SIG-M5 (cell line): ENCODE results near the gene TSPAN15.

ENCODE experiments used
- DNase-seq: peaks from one replicate; lab custom pipeline; 2025; lab: John Stamatoyannopoulos, UW

TSPAN15 gene

DNA sequence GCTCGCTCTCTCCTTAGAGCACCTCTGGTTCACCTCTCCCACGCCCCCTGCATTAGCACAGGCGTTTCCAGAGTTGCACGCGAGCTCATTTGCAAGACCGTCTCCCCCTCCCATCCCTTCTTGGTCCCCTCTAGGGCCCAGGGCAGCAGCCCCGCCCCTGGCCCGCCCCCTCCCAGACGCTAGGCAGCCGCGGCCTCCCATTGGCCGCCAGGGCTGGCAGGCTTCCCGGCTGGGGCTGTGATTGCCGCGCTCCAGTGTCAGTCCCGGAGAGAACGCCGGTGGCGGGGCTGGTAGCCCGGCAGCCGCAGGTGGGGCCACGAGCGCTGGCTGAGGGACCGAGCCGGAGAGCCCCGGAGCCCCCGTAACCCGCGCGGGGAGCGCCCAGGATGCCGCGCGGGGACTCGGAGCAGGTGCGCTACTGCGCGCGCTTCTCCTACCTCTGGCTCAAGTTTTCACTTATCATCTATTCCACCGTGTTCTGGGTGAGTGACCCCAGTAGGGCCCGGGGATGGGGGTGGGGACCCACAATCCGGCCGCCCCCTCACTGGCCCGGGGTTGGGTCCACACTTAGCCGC is at the start of gene TSPAN15:
TSPAN15 (plus strand) TSS at position 257 of the 575 bp plus-strand sequence; CDS start at position 387, 130 bp downstream.
- DNase-seq: no peak

DNA sequence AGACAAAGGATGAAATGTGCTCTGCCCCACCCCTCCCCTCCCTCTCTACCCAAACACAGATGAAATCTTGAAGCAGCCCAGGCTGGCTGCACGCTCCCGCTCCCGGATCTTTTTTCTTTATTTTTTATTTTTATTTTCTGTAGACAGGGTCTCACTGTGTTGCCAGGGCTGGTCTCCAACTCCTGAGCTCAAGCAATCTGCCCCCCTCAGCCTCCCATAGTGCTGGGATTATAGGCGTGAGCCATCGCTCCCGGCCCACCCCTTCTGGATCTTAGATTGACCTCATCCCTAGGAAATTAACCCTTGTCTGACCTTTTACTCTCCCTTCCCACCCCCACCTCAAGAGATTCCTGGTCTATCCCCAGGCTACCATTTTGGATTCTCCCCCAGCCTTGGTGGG is 48.9 kb upstream of the TSPAN15 start:
- no peak for DNase-seq

DNA sequence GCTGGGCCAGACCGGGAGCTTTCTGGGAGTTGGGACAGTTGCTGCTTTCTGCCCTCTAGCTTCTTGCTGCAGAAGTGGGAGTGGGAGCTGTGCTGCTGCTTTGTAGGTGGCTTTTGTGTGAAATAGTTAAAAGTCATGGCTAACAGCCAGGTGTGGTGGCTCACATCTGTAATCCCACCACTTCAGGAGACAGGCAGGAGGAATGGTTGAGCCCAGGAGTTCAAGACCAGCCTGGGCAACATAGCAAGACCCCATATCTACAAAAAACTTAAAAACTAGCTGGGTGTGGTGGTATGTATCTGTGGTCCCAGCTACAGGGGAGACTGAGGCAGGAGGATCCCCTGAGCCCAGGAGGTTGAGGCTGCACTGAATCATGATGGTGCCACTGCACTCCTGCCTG is 48.2 kb upstream of the TSPAN15 start:
- no peak for DNase-seq

DNA sequence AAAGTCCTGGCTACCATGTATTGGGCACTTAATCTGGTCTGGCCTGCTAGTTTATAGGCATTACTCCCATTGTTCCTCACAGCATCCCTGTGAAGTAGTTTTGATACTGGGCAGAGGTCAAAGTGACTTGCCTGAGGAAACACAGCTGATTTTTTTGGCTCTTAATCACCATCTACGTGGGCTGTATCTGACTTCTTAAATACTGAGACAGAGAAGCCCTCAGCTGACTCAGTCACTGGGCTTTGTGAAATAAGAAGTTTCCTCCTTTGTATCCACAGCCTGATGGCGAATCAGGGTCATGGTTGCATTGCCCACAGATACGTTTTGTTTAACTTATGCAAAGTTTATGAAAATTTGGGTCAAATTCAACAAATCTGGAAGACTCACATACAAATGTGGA is 47.7 kb upstream of the TSPAN15 start:
- DNase-seq: no peak

DNA sequence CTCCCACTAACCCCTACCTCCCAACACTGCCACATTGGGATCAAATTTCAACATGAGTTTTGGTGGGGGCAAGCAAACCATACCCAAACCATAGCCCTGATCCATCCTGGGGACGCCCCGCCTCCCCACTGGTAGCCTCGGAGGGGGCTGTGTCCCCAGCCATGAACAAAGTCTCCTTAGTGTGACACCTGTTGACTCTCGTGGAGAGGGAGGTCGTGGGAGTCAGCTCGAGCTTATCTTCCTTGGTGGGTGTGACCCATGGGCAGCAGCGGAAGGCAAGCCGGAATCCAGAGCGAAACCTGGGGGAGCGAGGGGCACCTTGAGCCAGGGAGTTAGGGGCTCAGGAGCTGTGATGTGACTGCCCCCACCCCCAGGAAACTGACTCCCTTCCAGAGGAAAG is 46.5 kb upstream of the TSPAN15 start:
- DNase-seq: no peak

DNA sequence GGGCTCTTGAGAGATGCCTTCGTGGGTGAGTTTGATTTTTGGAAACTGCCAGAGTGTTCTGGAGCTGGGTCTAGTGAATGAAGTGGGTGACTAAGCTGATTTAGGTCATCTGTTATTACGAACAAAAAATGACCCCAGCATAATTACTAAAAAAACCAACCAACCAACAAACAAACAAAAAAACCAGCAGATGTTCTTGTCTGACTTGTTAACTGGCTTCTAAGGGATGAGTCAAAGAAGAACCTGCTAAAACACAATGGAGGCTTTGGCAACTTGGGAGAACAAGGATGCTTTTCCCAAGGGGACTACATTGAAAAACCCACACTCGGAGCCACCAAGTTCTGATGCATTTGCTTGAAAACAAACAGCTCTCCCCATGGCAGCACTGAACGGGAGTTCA is 46.0 kb upstream of the TSPAN15 start:
- DNase-seq: no peak

DNA sequence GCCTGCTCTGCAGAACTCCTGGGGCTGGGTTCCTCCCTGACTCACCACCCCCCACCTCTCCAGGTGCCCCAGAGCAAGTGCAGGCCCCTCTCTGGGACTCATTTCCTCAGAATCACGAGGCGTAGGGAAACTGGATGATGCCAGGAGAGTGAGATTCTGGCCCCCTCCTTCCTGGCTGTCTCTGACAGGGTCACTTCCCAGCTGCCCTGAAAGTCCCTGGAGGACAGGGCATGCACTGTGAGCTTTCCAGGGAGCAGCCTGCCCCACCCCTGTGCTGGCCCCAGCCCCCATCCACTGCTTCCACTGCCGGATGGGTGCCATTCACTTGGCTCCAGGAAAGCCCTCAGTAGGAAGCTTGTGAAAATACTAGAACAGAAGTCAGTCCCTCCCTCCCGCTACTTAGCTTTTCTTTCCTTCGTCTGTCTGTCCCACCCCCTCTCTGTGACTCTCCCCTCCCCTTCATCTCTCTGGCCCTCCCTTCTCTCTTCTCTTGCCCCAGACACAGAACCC is 44.9 kb upstream of the TSPAN15 start:
- no peak for DNase-seq

DNA sequence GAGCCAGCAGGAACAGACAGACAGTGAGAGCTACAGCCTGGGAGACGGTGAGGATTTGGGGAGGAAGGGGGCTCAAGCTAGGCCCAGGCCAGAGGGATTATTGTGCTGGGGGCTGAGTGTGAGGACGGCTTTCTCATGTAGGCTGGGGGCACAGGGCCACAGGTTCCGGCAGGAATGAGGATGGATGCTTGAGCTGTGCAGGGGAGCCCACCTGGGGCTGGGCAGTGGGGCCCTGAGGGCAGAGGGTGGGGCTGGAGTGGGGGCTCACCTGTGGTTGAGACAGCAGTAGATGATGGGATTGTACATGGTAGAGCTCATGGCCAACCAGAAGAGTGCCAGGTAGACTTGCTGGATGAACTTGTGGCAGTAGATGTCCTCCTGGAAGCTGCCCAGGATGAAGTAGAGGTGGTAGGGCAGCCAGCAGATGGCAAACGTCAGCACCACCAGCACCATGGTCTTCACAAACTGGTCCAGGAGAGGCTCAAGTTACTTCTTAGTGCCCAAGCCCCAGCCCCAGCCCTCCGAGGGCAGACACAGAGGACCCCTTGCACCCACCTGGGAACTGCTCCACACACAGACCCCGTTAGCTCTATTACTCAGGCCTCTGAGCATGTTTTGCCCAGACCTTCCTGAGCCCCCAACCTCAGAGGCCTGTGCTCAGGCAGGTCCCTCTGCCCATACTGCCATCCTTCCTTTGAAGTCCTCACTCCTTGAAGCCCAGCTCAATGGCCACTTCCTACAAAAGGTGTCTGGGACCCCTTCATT is 44.3 kb upstream of the TSPAN15 start:
- no peak for DNase-seq

DNA sequence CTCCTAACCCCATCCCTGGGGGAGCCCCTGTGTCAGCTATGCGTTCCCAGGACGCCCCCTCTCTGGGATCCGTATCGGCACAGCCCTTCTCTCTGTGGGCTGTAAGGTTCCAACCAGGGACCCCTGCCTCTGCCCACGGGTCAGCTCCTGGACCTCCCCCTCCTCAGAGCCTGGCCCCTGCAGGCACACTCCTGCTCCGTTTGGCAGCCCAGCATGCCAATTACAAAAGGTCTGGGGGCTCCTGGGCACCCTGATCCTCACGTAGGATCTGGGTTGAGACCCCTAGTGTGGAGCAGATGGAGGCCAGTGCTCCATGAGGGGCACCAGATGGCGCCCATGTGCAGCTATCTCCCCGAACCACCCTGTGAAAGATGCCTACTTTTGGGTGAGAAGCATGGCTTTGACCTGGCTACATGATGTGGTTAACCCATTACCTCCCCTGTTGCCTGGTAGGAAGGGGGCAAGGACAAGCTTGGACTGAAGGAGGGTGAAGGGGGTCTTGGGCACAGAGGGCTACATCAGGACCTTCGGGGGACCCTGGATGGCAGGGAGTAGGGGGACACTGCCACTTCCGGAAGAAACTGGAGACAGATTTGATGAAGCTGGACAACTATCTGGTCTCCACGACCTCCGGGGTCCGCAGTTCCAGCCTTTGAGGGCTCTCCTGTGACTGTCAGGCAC is 43.5 kb upstream of the TSPAN15 start:
- no peak for DNase-seq

DNA sequence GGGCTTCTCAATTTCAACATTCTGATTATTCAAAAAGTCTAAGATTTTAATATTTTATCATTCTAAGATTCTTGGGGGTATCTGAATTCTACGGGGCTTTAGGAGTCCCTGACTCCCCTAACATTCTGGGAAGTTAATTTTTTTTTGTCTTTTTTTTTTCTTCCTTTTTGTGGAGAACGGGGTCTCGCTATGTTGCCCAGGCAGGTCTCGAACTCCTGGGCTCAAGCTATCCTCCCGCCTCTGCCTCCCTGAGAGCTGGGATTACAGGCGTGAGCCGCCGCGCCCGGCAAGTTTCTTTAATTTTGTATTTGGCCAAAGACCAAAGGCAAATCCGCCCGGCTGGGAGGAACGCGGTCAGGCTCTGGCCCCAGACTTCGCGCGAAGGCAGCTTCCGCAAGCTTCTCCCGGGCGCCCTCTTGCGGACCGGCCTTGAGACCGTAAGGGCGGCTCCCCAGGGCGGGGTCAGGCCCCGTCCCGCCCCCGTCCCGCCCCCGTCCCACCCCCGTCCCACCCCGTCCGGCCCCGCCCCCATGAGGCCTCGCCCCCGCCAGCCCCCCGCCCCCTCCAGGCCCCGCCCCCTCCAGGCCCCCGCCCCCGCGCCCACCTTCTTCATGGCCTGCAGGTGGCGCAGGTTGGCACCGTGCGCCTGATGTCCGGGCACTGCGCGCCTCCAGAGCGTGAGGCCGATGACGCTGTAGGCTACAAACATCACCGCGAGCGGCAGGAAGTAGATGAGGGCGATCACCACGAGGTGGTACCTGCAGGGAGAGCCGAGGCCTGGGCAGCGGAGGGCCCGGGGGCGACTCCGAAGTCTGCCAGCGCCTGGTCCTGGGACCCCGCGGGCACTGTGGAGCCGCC is 42.7 kb upstream of the TSPAN15 start:
- DNase-seq: no peak

DNA sequence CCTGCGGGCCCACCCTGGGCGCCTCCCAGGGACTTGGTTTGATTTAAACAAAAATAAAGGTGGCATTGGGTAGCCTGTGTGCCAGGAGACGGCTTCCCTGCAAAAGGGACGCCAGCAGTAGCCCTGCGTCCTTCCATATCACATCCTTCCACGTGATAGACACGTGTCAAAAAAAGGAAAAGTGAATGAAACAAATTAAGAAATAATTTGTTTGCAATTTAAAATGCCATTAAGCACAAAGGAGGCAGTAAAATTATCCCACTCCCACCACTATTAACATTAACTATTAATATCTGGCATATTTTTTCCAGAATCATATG is 42.1 kb upstream of the TSPAN15 start:
- DNase-seq: no peak

DNA sequence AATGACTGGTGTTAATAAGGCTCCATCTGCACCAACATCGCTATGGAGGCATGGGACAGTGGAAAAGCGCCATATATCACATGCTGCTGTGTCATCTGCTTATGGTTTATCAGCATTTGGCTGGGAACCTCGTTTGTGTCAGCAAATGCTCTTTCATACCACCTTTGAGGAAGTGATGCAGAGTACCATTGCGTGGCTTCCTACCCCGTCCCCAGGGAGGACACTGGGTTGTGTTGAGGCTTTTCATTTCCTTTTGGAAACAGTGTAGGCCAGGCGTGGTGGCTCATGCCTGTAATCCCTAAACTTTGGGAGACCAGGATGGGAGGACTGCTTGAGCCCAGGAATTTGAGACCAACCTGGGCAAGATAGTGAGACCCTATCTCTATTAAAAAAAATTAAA is 41.3 kb upstream of the TSPAN15 start:
- no peak for DNase-seq

DNA sequence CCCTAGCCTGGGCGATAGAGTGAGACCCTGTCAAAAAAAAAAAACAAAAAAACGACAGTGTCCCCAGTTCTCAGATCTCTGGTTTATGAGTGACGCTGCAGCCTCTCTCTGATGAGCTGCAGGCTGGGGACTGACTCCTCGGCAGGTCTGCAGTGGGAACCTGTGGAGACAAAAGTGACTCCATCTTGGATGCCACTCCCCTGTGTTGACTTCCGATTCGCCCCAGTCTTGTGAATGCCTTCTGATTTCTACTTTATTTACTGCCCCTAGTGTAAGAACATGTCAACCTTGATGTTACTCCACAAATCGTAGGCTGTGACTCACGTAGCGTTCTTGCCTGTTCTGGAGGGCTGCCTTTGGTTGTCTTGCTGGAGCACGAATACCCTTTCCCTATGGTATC is 40.8 kb upstream of the TSPAN15 start:
- no peak for DNase-seq

DNA sequence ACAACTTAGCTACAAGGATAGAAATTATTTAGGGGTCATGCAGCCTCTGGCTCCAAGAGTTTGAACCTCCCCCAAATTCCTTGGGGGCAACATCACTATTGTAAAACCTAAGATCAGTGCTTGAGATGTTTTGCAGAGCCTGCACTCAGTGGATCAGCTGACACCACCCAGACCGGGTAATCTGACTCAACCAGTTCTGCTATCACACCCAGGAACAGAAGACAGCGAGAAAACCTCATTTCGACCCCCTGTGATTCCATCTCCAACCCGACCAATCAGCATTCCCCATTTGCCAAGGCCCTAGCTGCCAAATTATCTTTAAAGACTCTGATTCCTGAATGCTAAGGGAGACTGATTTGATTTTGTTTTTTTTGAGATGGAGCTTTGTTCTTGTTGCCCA is 39.8 kb upstream of the TSPAN15 start:
- no peak for DNase-seq

DNA sequence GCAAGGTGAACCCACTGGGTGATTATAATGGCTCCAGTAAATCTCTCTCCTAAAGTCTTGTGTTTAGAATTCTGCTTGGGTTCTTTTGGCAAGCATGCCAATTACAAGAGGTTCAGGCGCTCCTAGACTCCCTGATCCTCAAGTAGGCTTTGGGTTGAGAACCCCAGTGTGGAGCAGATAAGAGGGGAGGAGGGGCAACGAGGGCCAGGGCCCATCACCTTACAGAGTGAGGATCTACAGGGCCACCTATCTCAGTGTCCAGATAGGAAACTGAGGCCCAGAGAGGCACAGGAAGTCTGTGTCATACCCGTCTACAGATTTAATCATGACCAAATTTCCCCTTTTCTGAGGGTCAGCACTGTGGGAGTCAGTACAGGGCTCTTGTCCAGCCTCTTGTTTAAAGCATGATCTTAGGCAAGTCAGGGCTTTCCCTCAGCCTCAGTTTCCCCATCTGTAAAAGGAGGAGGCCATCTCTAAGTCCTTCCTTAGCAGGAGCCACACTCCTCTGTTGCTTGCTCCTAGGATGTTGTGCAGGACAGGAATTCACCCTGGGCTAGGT is 39.0 kb upstream of the TSPAN15 start:
- no peak for DNase-seq

DNA sequence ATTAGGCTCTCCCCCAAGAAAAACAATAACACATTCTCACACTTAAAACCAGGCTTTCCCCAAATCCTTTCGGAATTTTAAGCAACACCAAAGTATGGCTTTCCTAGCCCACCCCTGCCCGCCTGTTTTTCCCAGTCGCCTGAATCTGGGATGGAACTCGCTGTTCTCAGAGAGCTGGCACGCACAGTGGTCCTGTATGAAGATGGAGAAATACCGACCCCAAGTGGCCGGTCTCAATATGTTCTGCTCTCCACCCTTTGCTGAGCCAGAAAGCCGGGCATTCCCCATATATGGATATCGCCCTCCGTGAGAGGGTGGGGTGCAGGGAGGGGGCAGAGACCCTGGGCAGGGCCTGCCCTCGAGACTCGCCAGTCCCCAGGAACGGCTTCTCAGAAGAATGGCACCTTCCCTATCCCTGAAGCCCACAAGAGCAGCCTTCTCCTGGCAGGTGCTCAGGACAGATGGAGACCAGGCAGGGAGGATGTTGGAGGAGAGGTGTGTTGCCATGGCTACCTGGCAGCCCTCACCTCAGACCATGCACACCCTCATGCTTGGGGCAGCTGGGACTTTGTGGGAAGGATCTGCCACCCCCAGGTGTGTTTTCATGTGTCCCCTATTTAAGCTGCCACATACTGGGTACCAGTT is 37.9 kb upstream of the TSPAN15 start:
- no peak for DNase-seq

DNA sequence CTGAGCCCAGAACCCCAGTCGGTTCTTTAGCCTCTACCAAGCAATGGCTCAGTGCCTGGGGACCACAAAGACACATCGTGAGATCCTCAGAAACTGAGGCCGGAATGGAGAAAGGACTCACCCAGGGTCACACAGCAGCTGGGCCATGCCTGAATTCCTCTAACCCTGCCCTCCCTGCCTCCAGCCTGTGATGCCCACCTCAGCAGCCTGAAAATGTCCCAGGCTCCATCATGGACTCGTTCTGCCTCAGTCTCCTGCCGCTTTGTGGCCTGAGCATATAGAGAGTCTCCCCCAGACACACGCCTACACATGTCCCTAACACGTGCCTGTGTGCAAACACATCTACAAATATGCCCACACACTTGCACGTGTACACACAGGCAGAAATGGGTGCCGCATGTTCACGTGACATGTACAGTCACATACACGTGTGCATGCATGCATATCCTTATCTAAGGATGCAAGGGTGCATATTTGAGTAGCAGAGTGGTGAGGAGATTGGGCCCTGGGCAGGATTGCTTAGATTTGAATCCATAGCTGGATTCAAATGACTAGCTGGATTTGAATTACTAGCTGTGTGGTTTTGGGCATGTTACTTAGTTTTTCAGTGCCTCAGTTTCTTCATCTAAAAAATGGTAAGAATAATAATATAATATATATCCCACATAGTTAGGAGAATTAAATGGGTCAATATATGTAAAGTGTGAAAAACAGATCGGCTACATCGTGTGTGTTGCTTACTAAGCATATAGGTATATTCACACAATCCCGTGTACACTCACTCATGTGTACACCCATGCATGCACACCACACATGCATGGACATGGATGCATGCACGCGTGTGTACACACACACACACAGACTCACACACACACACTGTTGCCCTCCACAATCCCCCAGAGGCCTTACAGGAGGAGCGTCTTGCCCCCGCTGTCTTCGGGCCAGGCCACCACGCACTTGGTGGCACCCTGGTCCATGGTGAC is 36.9 kb upstream of the TSPAN15 start:
- no peak for DNase-seq

DNA sequence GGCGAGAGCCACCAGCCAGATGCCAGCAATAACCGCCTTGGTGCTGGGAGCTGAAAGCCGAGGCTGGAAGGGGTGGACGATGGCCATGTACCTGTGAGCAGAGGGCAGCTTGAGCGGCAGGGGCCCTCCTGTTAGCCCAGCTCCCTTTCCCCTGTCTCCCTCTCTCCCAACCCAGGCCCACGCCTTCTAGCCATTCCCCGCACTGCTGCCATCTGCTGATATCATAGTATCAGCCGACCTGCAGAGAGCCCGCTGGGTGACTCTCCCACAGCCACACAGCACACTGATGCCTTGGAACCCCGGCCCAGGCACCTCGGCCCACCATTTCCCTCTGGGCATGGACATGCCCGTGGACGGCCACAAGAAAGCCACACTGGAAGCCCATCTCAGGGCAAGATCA is 36.2 kb upstream of the TSPAN15 start:
- no peak for DNase-seq

DNA sequence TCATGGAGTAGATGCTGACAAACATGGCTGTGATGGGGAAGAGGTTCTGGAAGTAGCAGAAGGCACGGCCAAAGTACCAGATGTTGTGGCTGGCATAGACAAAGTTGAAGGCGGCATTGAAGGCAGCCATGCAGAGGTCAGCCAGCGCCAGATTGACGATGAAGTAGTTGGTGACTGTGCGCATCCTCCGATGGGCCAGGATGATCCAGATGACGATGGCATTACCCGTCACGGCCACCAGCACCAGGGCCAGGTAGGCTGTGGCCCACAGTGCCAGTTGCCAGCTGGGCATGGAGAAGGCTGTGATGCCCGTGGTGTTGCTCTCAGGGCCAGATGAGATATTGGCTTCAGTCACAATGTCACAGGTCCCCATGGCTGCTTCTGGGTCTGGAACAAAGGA is 35.3 kb upstream of the TSPAN15 start:
- DNase-seq: no peak

DNA sequence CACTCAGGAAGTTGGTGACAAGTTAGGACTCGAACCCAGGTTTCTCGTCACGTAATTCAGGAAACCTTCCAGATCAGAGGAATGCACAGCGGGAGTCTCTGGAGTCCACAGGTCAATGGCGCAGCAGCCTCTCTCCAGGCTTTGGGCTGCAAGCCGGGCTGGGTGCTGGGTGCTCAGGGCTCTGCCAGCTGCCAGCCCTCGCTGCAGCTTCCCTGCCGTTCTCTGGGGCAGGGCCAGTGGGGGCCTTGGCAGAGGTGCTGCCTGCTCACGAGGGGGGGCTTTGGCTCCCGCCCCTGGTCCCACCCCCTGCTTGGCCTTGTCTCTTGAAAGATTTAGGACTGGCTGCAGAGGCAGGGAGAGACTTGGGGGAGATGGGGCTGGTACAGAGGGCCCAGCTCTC is 34.6 kb upstream of the TSPAN15 start, which contains the start of gene TACR2:
TACR2 (minus strand) TSS at position 224 of the 400 bp plus-strand sequence. CDS start 595 bp downstream, outside the sequence.
- DNase-seq: no peak
